NCI-H187 treated with DMSO at 0.1 percent for 48 hours (cell line): ENCODE data around the gene KDM6A.
"Not testable (repeated sequence)": the region's sequence is repeated elsewhere in the genome, so short reads cannot be mapped to it uniquely, and the experiment has no call there.

Experiments used
- DNase-seq: peaks from one replicate; lab custom pipeline; 2025; lab: John Stamatoyannopoulos, UW

KDM6A gene

DNA sequence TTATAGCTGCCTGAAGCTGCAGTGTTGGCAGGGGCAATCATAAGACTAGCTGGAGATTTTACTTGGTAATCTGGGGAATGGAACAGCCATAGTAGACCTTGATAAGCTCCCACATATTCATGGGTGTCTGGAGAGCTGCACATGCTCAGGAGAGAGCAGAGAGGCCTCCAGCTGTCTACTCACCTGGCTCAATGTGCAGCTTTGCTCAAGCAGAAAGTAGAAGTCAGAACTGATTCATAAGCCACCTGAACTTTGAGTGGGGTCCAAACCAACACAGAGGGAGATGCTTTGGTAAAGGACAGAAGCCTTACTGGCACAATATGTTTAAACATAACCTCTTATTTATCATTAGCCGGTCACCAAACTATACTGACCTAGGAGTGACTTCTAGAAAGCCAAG, 54.4 kb downstream of the KDM6A start:
- DNase-seq, result no peak

DNA sequence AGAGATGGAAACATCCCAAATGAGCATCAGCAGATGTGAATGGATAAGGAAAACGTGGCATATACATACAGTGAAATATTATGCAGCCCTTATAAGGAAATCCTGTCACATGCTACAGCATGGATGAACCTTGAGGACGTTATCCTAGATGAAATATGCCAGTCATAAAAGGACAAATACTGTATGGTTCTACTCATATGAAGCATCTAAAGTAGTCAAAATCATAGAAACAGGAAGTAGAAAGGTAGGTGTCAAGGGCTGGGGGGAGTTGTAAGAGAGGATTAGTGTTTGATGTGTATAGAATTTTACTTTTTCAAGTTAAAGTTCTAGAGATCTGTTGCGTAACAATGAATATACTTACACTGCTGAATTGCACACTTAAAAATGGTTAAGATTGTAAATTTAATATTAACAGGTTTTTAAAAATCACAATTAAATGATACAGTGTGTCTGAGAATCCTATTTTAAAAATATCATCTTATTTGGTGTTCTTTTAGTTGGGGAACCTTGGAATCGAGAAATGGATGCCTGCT, 58.5 kb downstream of the KDM6A start:
- no peak for DNase-seq

DNA sequence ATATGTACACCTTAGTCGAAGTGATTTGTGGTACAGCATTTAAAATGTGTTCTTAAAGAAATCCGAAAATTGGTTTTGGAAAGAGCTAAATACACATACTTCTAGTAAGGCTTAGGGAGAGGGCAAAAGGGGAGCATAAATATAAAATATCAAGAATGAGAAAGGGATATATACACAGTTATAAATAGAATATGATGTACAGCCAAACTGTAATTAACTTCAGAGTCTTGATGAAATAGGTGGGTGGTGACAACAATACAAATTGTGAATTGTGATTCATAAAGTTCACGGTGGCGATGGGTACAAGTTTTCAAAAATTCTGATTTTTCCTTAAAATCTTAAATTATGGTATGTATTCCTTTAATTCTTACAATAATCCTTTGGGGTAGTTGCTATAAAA, 62.2 kb downstream of the KDM6A start:
- no peak for DNase-seq

DNA sequence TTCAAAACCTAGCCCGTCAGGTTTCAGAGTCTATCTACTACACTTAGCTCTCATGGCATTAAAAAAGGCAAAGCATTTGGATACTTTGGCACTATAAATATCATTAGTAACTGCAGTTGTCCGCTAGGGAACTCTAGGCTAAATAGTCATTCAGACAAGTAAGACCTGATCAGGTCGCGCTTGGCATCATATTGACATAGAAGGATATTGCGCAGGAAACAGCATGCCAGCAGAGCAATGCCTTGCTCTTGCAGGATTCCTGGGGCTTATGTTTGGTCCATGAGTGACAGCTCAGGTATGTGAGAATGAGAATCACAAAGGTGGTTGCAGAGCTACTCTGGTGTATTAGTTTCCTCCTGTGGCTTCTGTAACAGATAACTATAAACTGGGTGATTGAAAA, 62.7 kb downstream of the KDM6A start:
- no peak for DNase-seq

DNA sequence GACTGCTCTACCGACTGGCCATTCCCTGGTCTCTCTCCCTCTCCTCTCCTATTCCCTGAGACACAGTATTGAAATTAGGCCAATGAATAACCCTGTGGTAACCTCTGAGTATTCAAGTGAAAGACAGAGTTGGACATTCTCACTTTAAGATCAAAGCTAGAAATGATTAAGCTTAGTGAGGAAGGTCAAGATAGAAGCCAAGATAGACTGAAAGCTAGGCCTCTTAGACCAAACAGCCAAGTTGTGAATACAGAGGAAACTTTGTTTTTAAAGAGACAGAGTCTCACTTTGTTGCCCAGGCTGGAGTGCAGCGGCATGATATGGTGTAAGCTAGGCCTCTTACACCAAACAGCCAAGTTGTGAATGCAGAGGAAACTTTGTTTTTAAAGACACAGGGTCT, 64.6 kb downstream of the KDM6A start:
- no peak for DNase-seq

DNA sequence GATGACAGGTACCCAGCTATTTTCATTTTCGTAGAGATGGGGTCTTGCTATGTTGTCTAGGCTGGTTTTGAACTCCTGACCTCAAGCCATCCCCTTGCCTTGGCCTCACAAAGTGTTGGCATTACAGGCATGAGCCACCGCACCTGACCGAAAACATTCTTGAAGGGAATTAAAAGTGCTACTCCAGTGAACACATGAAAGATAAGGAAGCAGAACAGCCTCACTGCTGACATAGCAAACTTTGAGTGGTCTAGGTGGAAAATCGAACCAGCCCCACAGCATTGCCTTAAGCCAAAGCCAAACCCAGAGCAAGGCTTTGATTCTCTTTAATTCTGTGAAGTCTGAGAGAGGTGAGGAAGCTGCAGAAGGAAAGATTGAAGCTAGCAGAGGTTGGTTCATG, 65.1 kb downstream of the KDM6A start:
- no peak for DNase-seq

DNA sequence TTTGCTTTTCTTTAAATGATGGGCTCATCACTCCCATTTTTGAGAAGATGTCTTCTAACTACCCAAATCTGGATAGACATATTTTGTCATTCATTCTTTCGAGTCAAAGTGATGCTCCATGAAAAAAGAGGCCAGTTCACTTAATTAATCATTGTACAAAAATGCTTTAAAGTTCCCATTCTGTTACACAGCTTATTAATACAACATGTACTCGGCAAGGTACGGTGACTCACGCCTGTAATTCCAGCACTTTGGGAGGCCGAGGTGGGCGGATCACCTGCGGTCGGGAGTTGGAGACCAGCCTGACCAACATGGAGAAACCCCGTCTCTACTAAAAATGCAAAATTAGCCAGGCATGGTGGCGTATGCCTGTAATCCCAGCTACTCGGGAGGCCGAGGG, 67.6 kb downstream of the KDM6A start:
- not testable (repeated sequence) for DNase-seq

DNA sequence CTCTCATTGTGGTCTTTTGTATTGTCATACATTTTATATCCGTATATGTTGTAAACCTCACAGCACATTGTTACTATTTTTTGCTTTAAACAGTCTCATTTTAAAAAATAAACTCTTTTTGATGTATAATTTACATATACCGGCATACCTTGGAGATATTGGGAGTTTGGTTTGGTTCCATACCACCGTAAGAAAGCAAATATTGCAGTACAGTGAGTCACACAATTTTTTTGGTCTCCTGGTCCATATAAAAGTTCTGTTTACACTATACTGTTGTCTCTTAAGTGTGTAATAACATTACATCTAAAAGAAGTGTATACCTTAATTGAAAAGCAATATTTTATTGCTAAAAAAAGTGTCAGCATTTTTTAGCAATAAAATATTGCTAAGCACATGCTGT, 70.0 kb downstream of the KDM6A start:
- no peak for DNase-seq

DNA sequence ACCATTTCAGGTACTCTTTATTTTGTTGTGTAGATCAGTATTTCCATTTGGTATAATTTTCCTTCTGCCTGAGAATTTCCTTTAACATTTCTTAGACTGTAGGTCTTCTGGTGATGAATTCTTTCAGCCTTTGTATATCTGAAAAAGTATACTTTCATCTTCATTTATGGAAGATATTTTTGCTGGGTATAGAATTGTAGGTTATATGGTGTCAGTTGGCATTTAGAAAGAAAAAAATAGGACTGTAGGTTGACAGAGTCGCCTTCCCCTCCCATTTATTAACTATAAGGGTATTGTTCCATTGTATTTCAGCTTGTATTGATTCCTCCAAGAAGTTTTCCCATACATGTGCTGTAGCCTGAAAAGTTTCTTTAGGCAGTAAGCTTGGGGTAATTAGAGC, 71.9 kb downstream of the KDM6A start:
- DNase-seq, result no peak

DNA sequence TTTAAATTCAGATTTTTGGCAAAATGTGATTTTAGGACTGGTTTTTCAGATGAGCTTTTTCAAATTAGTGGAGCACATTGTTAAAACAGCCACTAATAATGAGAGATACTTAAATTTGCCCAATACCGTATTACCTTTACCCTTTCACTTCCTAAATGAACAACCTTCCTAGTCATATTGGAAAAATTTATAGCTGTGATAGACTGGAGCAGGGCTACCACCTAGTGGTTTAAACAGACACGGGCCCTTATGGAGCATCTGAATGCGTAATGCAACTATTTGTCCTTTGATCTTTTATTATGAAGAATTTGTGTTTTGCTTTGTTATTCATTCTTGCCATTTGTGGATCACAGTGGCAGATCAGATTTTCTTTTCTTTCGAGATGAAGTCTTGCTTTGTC, 72.7 kb downstream of the KDM6A start:
- DNase-seq, result no peak

DNA sequence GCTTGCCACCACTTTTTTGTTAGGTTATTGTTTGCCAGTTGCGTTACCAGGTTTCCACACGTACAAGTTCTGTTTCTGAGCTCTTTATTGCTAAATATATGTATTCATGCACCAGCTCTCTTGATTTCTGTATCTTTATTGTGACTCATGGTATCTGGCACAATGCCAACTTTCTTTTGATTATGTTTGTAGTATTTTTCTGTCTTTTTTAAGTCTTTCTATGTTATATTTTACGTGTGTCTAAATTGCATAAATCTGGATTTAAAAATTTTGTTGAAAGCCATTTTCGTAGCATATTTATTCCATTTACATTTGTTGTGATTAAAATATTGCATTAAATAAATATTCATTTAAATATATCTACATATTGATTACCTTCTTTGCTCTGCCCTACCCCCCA, 73.8 kb downstream of the KDM6A start:
- no peak for DNase-seq

DNA sequence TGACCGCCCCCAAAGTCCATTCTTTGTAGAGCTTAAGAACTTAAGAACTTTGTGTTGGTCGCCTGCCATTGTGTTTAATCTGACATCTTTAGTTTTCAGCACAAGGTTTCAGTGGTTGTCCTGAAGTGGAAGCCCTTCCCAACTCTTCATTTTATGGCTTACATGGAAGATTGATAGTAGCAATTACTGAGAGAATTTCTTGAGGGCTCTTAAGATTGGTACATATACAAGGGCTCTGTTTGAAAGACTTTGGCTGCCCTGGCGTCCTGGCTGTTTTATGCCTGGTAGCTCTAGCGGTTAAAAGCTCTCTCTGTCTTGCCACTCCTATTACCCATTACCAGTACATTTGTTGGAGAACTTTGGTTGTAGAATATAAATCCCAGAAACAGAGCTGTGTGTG, 75.0 kb downstream of the KDM6A start:
- peak; percentile 61 for DNase-seq

DNA sequence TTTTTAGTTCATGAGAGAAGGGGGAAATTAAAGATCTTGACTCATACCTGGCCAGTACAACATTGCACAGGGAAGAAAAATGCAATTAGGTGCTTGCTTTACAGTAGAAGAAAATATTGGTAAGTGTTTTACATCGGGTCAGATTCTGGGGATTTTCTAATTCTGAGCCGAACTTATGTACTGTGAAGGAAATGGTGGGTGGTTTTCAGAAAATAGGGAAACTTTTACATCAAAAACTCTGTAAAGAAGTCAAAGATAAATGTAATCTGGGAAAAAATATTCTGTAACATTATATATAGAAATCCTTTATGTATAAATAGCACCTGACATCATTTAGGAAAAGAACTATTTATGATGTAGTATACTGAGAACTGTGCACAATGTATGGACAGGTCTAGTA, 75.4 kb downstream of the KDM6A start:
- no peak for DNase-seq

DNA sequence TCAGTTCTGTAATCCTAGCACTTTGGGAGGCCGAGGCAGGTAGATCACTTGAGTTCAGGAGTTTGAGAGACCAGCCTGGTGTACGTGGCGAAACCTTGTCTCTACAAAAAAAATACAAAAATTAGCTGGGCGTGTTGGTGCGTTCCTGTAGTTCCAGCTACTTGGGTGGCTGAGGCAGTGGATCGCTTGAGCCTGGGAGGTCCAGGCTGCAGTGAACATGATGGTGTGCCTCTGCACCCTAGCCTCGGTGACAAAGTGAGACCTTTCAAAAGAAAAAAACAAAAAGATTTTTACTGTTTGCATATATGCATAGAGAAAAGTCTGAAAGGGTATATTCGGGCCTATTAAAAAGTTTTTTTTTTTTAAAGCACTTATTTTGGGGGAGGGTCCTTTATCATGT, 76.1 kb downstream of the KDM6A start:
- DNase-seq, result no peak

DNA sequence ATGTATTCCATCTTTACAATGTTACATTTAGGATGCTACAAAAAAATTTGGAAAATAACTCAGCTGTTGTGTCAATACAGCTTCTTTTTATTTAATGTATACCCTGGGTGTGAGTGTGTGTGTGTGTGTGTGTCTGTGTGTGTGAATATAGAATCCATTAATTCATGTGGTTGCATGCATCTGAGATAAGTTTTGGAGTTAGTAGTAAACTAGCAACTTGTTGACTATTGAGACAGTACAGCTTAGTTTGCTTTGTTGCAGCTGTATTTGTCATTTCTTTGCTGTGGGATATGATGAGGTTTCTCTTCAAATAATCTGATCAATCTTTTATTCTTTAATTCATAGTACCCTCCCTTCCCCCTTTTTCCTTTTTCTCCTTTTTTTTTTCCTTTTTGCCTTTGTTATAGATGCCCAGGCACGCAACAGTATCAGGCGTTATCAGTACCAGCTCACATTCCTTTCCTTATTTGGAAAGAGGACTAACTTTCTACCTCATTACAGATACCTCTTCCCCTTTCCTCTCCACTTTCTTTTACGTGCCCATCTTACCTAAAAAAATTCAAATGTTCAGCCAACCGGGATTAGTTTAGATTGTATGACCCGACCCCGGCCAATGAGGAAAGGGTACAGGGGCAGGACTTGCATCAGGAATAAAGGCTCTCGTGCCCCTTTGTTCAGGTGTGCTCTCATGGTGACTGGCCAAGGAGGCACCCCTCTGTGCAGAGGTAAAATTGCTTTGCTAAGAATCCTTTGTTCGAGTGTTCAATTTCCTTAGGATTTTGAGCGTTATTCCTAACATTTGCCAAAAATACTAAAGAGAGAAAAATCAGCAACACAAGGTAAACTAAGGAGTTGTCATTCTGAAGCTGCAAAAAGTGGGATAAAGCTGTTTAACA, 77.7 kb downstream of the KDM6A start:
- DNase-seq, result not testable (repeated sequence)

DNA sequence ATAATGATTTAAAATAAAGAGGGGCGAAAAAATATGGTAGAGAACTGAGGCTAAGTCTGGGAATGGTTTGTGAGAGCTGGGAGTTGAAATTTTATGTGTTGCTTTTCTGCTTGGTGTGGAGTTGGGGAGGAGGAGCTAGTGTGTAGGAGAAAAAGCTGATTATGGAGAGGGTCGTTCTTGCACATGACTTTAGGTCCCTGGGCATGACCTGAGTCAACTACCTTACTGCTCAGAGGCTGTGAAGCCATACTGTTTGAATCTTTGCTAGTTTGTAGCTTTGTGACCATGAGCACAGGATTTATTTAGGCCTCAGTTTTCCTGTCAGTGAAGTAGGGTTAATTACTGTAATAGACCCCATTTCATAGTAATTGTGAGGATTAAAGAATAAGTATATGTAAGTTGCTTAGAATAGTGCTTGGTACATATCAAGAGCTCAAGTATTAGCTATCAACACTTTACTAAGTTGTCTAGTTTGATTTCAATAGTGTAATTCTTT, 78.6 kb downstream of the KDM6A start:
- no peak for DNase-seq

DNA sequence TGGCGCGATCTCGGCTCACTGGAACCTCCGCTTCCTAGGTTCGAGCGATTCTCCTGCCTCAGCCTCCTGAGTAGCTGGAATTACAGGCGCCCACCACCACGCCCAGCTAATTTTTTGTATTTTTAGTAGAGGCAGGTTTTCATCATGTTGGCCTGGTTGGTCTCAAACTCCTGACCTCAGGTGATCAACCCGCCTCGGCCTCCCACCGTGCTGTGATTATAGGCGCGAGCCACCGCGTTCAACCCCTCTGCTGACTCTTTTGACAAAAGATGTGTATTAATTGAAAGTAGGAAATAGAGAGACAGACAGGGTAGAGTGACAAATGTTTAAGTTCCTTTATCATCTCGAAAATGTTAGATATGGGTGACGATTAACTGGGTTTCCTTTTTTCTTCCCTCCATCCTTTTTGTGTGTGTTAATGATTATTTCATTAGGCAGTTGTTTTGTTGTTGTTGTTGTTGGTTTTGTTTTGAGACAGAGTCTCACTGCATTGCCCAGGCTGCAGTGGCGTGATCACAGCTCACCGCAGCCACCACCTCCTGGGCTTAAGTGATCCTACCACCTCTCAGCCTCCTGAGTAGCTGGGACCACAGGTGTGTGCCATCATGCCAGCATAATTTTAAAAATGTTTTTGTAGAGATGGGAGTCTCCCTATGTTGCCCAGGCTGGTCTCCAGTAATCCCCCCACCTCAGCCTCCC, 79.5 kb downstream of the KDM6A start:
- no peak for DNase-seq

DNA sequence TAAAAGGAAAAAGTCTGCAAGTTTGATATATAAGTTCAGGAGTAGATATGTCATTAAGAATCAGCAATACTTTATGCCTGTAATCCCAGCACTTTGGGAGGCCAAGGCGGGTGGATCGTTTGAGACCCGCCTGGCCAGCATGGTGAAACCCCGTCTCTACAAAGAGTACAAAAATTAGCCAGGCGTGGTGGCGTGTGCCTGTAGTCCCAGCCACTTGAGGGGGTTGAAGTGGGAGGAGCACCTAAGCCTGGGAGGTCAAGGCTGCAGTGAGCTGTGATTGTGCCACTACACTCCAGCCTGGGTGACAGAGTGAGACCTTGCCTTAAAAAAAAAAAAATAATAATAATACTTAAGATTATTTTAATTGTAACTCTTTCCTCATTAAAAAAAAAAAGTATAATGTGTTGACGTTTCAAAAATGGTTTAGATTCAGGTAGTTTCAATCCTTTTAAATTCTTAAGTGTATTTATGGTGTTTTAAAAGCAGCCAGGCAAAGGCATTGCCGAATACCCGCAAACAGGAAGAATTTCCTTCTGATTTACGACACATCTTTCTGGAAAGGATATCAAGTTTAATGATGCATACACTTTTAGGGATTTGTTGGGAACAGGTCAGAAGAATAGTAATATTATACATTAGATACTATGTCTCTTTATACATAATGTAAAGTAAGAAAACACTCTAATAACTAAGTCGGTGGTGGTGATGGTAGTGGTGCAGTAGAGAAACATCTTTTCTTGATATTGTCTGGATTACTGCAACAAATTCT, 80.9 kb downstream of the KDM6A start:
- no peak for DNase-seq

DNA sequence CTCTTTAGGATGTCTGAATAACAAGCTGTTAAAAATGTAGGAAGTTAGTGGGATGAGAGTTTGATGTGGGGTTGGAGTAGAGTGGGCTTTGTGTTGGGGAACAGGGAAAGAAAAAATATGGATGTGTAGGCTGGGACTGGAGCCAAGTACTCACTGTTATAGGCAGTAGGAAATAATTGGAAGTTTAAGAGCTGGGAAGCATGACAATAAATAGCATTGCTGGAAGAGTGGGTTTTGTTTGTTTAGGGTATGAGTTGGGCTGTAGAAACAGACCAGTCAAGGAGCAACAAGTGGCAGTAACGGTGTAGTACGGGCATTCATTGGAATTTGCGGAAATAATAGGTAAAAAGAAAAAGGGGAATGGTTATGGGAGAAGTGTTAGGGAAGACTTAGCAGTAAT, 81.6 kb downstream of the KDM6A start:
- DNase-seq, result no peak

DNA sequence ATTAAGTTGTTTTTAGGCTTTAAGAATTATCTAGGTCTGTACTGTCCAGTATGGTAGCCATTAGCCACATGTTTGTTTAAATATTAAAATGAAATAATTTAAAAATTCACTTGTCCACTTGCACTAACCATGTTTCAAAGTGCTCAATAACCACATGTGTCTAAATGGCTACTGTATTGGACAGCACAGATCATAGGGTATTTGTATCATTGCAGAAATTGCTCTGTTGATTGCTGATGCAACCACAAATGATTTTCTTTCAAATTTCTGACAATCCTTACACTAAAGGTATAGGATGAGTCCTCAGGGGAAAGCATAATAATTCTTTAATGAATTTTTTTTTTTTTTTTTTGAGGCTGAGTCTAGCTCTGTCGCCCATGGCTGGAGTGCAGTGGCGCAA, 84.9 kb downstream of the KDM6A start:
- DNase-seq, result no peak

DNA sequence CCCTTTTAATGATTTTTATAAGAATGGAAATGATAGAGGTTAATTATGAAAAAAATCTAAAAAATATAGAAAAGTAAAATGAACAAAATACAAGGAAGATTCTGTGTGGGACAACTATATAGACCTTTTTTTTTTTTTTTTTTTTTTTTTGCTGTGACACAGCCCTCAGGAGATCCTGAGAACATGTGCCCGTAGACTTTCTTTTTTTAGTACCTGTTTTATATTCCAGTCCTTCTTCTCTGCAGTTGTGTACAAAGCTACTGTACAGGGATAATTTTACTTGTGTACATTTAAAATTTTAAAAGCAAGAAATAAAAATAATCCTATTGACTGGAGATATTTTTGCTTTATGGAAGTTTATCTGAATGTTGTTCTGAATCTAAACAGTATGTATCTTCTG, 85.5 kb downstream of the KDM6A start:
- DNase-seq, result no peak

DNA sequence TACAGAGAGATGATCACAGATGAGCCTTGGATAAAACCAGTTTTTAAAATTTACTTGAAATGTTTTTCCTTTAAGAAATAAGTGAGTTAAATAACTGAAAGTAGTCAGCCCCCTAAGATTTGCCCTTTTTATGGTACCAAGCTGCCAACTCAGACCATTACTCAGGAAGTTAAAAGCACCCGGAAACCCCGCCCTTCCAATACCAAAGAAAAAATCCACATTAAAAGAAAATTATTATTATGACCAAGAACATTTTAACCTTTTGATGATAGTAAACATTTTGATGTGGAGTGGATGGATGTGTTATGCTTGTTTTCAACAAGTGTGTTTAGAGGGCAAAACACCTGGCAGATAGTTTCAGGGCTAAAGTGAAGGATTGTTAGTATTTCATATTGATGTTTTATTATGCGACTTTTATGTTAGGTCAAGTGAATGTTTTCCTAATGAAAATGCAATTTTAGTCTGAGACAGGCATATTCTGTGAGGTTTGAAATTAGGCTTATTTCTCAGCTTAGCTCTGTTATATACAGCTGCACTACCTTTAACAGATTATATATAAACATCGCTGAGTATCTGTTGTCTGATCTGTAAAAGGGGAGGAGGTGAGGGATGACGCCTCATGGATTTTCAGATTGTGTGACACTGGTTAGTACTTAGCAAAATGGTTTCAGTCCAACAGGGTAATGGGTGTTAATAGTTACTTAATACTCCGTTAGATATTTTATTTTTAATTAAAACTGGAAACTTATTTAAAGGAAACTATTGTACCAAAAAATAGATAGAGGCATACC, 89.0 kb downstream of the KDM6A start:
- no peak for DNase-seq
